Measurements from ENCODE around the gene C16orf46.

C16orf46 gene

DNA sequence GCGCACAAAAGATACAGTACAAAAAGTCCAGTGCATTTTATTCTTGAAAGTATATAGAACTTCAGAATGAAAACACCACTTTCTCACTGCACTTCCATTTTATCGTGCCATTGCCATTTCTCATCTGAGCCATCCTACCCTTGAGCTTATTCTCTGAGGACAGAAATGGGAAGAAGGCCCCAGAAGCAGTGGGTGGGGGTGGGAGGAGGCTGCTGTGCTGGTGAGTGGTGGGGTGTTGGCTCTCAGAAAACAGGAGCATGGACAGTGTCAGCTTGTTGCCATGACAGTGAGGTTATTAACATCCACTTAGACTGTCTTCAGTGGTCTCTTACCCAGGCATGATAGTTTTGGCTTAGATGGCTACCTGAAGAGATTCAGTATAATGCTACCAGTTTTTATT lies 36.9 kb downstream of the C16orf46 start:
- TF ChIP-seq, protein P1, sequence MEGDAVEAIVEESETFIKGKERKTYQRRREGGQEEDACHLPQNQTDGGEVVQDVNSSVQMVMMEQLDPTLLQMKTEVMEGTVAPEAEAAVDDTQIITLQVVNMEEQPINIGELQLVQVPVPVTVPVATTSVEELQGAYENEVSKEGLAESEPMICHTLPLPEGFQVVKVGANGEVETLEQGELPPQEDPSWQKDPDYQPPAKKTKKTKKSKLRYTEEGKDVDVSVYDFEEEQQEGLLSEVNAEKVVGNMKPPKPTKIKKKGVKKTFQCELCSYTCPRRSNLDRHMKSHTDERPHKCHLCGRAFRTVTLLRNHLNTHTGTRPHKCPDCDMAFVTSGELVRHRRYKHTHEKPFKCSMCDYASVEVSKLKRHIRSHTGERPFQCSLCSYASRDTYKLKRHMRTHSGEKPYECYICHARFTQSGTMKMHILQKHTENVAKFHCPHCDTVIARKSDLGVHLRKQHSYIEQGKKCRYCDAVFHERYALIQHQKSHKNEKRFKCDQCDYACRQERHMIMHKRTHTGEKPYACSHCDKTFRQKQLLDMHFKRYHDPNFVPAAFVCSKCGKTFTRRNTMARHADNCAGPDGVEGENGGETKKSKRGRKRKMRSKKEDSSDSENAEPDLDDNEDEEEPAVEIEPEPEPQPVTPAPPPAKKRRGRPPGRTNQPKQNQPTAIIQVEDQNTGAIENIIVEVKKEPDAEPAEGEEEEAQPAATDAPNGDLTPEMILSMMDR (IDR thresholded peaks at IDR 0.05; ENCODE audit: low read length) = no peak
- no peak for TF ChIP-seq EZH2 (IDR thresholded peaks at IDR 0.05; ENCODE audit: borderline replicate concordance, low read length)
- peaks cover 55% of the 10 kb centered on the region for H3K36me3 ChIP-seq (ENCODE audit: insufficient read depth, low read length)
- peaks cover 5% of the 10 kb centered on the region for H3K79me2 ChIP-seq (ENCODE audit: insufficient read depth, low read length)
- no peak overlapping the region for H2AFZ ChIP-seq (ENCODE audit: low read length)
- H3K4me1 ChIP-seq (ENCODE audit: insufficient read depth, low read length, severe bottlenecking) = peaks cover 13% of the 10 kb centered on the region
- no peaks in the 10 kb centered on the region for H3K9me2 ChIP-seq (ENCODE audit: low read depth, low read length)
- H3K4me2 ChIP-seq (ENCODE audit: low read length) = no peak overlapping the region
- H3K9ac ChIP-seq (ENCODE audit: low read length) = no peak overlapping the region
- H3F3A ChIP-seq (ENCODE audit: insufficient read depth, low read length) = no peaks in the 10 kb centered on the region
- no peak overlapping the region for H3K27ac ChIP-seq (ENCODE audit: low read depth, low read length, poor library complexity, severe bottlenecking)
- no peaks in the 10 kb centered on the region for H3K9me3 ChIP-seq (ENCODE audit: low read length)
- H3K27me3 ChIP-seq (ENCODE audit: insufficient read depth, low read length) = no peaks in the 10 kb centered on the region
- no peak overlapping the region for H3K4me3 ChIP-seq (ENCODE audit: low read depth, low read length, poor library complexity, severe bottlenecking)
- no peaks in the 10 kb centered on the region for H4K20me1 ChIP-seq (ENCODE audit: insufficient read depth, low read length)

DNA sequence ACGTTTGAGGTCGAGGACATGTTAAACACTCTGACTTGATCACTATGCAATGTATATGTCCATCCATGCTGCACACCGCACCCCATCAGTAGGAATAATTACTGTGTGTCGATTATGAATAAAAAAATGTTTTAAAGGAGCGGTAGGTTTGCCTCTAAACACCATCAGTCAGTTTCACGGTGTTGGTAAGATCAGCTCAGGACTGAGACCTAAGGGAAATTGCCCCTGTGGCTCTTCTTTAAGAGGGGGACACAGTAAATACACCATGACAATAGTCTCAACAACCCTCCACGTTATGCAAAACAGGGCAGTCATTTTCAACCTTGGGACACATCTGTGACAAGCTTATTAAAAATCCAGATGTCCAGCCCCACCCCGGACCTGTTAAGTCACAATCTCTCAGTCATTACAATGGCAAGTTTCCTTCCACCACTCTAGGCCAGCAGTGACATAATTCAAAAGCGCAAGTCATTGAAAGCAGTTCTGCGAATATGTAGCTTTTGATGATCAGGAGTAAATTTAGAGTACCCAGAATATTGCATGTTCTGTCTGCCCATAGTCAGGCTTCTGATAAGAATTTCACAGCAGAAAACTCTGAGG lies 40.2 kb downstream of the C16orf46 start:
- Histone ChIP-seq H3K27ac (ENCODE audit: low read depth, low read length, poor library complexity, severe bottlenecking) (peak overlapping the region; percentile 41), H3K9me2 (ENCODE audit: low read depth, low read length) (no peaks in the 10 kb centered on the region), H3K9me3 (ENCODE audit: low read length) (no peaks in the 10 kb centered on the region), H3K79me2 (ENCODE audit: insufficient read depth, low read length) (peaks cover 5% of the 10 kb centered on the region), H3K27me3 (ENCODE audit: insufficient read depth, low read length) (no peaks in the 10 kb centered on the region), H3K4me1 (ENCODE audit: insufficient read depth, low read length, severe bottlenecking) (peaks cover 13% of the 10 kb centered on the region), H3F3A (ENCODE audit: insufficient read depth, low read length) (no peaks in the 10 kb centered on the region), H2AFZ (ENCODE audit: low read length) (no peak overlapping the region), H3K4me3 (ENCODE audit: low read depth, low read length, poor library complexity, severe bottlenecking) (peak overlapping the region; percentile 94), H4K20me1 (ENCODE audit: insufficient read depth, low read length) (no peaks in the 10 kb centered on the region), H3K36me3 (ENCODE audit: insufficient read depth, low read length) (peaks cover 22% of the 10 kb centered on the region), H3K9ac (ENCODE audit: low read length) (peak overlapping the region; percentile 79), H3K4me2 (ENCODE audit: low read length) (peak overlapping the region; percentile 96)
- TF ChIP-seq, protein P1 (IDR thresholded peaks at IDR 0.05; ENCODE audit: low read length) = no peak
- no peak for TF ChIP-seq EZH2 (IDR thresholded peaks at IDR 0.05; ENCODE audit: borderline replicate concordance, low read length)

DNA sequence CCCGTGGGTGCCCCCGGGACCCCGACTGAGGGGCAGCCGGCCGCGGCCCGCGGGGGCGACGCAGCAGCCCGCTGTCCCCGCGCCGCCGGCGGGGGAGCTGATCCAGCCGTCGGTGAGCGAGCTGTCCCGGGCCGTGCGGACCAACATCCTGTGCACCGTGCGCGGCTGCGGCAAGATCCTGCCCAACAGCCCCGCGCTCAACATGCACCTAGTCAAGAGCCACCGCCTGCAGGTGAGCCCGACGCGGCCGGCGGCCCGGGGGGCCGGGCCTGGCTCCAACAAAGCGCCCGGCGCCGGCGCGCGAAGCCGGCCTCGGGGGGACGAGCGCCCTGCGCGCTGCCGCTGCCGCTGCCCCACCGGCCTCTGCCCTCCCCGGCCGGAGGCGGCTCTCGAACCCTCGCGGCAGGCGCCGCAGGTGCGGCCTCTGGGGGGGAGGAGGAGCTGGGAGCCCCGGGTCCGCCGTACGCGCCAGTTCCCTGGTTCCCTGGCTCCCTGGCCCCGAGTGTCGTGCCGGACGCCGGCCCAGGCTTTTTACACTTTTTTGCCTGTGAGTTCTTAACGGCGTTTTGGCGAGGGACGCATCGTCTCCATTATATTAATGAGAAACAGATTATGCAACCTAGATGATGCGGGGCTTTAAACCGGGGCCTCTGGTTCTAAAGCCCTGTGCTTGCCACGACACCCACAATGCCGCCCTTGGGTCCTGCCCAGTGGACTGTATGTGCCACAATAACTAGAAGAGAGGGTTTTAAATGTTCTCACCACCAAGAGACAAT lies 40.9 kb downstream of the C16orf46 start:
- Histone ChIP-seq H3K9ac (ENCODE audit: low read length) (peak overlapping the region; percentile 79), H3K9me2 (ENCODE audit: low read depth, low read length) (no peaks in the 10 kb centered on the region), H3K36me3 (ENCODE audit: insufficient read depth, low read length) (peaks cover 15% of the 10 kb centered on the region; the same call in 1 of the 2 replicates), H3K27me3 (ENCODE audit: insufficient read depth, low read length) (no peaks in the 10 kb centered on the region), H4K20me1 (ENCODE audit: insufficient read depth, low read length) (no peaks in the 10 kb centered on the region), H3K9me3 (ENCODE audit: low read length) (no peaks in the 10 kb centered on the region), H3K4me1 (ENCODE audit: insufficient read depth, low read length, severe bottlenecking) (peaks cover 13% of the 10 kb centered on the region), H2AFZ (ENCODE audit: low read length) (no peak overlapping the region), H3F3A (ENCODE audit: insufficient read depth, low read length) (no peaks in the 10 kb centered on the region), H3K4me3 (ENCODE audit: low read depth, low read length, poor library complexity, severe bottlenecking) (peak overlapping the region; percentile 94), H3K4me2 (ENCODE audit: low read length) (peak overlapping the region; percentile 96), H3K27ac (ENCODE audit: low read depth, low read length, poor library complexity, severe bottlenecking) (peak overlapping the region; percentile 41), H3K79me2 (ENCODE audit: insufficient read depth, low read length) (peaks cover 5% of the 10 kb centered on the region)
- TF ChIP-seq, protein P1 (IDR thresholded peaks at IDR 0.05; ENCODE audit: low read length) = no peak
- no peak for TF ChIP-seq EZH2 (IDR thresholded peaks at IDR 0.05; ENCODE audit: borderline replicate concordance, low read length)

Measured in OCI-LY1 (cell line).